Measurements from ENCODE around the gene TOX2. TPM values are rescaled to one million over a fixed set of nuclear protein-coding genes. Genes with fewer than 3 reads are reported as not detected.

Gene TOX2
- total RNA-seq, 2 experiments from 2014 or later, result 3.3 to 3.9 TPM

DNA sequence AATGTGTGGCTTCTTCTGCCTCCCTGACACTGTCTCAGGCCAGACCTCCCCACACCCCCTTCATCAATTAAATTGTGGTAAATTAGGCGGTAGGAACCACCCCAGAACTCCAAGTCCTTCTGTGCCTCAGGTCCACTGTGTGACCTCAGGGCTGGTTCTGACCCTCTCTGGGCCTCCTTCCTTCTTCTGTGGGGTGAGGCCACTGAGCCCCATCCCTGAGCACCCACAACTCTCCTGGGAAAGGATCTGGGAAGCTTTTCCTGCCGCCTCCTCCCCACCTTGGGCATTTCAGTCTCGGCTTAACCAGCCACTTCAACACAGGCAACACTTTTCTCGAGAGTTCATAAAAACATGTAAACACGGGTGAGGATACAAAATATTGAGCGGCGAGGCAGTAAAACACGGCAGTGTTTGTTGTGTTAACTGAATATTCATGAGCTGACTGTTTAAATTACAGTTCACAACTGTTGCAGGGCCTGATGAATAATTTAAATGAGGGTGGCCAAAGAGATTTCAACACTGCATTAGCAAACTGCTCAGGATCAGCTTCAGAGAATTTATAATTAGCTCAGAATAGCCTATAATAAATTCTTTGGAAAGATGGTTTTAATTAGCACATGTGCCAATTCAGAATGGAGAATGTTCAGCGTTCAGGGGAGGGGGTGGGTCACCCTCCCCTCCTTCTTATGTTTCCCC lies 112.1 kb downstream of the TOX2 start:
- no peaks in the 10 kb centered on the region for H3K9me3 Mint-ChIP-seq
- no peak overlapping the region for H3K27ac Mint-ChIP-seq
- Histone ChIP-seq H3K4me1 (ENCODE audit: insufficient read depth, low read length) (peaks cover 24% of the 10 kb centered on the region), H3K9me3 (ENCODE audit: control insufficient read depth in 1 of 2, insufficient read depth in 1 of 2, low read length in 2 of 2) (peaks cover 0 to 4% of the 10 kb centered on the region in 2 experiments), H3K27me3 (ENCODE audit: control insufficient read depth in 1 of 2, insufficient read depth in 2 of 2, low read length in 2 of 2) (peaks cover 0 to 5% of the 10 kb centered on the region in 2 experiments), H3K36me3 (ENCODE audit: insufficient read depth, low read length) (no peaks in the 10 kb centered on the region), H3K27ac (ENCODE audit: low read depth in 1 of 2, low read length in 2 of 2) (no peak overlapping the region), H3K4me3 (ENCODE audit: low read length) (no peak overlapping the region)
- DNase-seq (no peak), ATAC-seq (ENCODE audit: poor library complexity) (no peak)
- no peak for TF ChIP-seq CTCF (IDR thresholded peaks at IDR 0.05)
- intact Hi-C loops (cut with DNase I, micrococcal nuclease), result no loop called here
- no peaks in the 10 kb centered on the region for H3K36me3 Mint-ChIP-seq (ENCODE audit: low read depth)
- ChIA-PET CTCF (interaction anchor here (0.7 to 1.3 kb wide), 2 partner anchors 62 to 313 kb away, joined by 3 to 5 read pairs; no protein-coding TSS in a partner anchor), POLR2A (interaction anchor here (0.7 kb wide), 1 partner anchor 98 kb away, joined by 3 read pairs; no protein-coding TSS in a partner anchor)
- no peak overlapping the region for H3K4me3 Mint-ChIP-seq
- peaks cover 37% of the 10 kb centered on the region for H3K4me1 Mint-ChIP-seq (ENCODE audit: low read depth)
- H3K27me3 Mint-ChIP-seq, result no peaks in the 10 kb centered on the region

- Histone ChIP-seq H3K4me3 (ENCODE audit: low read length) (no peak overlapping the region), H3K27me3 (ENCODE audit: control insufficient read depth in 1 of 2, insufficient read depth in 2 of 2, low read length in 2 of 2) (peaks cover 0 to 3% of the 10 kb centered on the region in 2 experiments), H3K4me1 (ENCODE audit: insufficient read depth, low read length) (peaks cover 24% of the 10 kb centered on the region), H3K9me3 (ENCODE audit: control insufficient read depth in 1 of 2, insufficient read depth in 1 of 2, low read length in 2 of 2) (peaks cover 0 to 4% of the 10 kb centered on the region in 2 experiments), H3K36me3 (ENCODE audit: insufficient read depth, low read length) (no peaks in the 10 kb centered on the region), H3K27ac (ENCODE audit: low read depth in 1 of 2, low read length in 2 of 2) (no peak overlapping the region)
- Mint-ChIP-seq H3K9me3 (no peaks in the 10 kb centered on the region), H3K4me3 (no peak overlapping the region), H3K27me3 (no peaks in the 10 kb centered on the region), H3K4me1 (ENCODE audit: low read depth) (peaks cover 33% of the 10 kb centered on the region), H3K36me3 (ENCODE audit: low read depth) (no peaks in the 10 kb centered on the region), H3K27ac (no peak overlapping the region)
- no peak for DNase-seq
- no peak for TF ChIP-seq CTCF (IDR thresholded peaks at IDR 0.05)
- ATAC-seq (ENCODE audit: poor library complexity), result no peak
- ChIA-PET CTCF (interaction anchor here (0.7 kb wide), 1 partner anchor 314 kb away, joined by 5 read pairs; no protein-coding TSS in a partner anchor), POLR2A (interaction anchor here (0.7 kb wide), 1 partner anchor 99 kb away, joined by 3 read pairs; no protein-coding TSS in a partner anchor)
- intact Hi-C loops (cut with DNase I, micrococcal nuclease), result no loop called here
These were observed 112.8 kb downstream of the TOX2 start for GRCh38 chr20:44027343-44028002.

DNA sequence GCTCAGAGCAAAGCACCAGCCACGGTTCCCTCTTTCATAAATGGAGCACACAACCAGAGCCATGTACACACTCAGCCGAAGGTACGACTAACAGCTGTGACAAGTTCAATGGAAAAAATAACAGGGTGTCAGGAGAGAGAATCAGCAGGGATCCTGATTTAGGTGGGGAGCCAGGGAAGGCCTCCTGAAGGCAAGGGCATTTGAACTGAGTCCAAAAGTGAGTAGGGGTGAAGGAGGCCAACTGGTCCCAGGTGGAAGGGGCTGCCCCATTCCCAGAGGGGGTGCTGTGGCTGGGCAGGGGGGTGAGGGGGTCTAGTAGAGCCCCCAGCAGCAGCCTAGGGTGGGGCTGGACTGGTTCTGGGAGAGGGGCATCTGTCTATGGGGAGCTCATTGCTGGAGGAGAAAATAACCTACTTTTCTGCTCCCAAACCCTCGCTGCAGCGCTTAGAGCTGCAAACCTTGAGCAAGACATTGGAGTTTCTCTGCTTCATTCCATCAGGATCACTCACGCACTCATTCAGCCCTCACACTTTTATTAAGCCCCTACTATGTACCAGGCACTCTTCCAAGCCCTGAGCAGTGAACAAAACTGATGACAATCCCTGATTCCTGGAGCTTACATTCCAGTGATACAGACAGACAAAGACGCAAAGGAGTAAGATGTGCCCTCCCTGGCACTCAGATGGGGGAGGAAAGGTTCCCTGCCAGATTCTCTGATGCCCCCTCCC lies 113.5 kb downstream of the TOX2 start:
- Mint-ChIP-seq H3K4me1 (ENCODE audit: low read depth) (peaks cover 32% of the 10 kb centered on the region), H3K27me3 (no peaks in the 10 kb centered on the region), H3K27ac (no peak overlapping the region), H3K36me3 (ENCODE audit: low read depth) (no peaks in the 10 kb centered on the region), H3K4me3 (no peak overlapping the region), H3K9me3 (no peaks in the 10 kb centered on the region)
- Histone ChIP-seq H3K9me3 (ENCODE audit: control insufficient read depth in 1 of 2, insufficient read depth in 1 of 2, low read length in 2 of 2) (peaks cover 0 to 4% of the 10 kb centered on the region in 2 experiments), H3K27ac (ENCODE audit: low read depth in 1 of 2, low read length in 2 of 2) (no peak overlapping the region), H3K4me3 (ENCODE audit: low read length) (no peak overlapping the region), H3K4me1 (ENCODE audit: insufficient read depth, low read length) (peaks cover 26% of the 10 kb centered on the region), H3K27me3 (ENCODE audit: control insufficient read depth in 1 of 2, insufficient read depth in 2 of 2, low read length in 2 of 2) (peaks cover 0 to 2% of the 10 kb centered on the region in 2 experiments), H3K36me3 (ENCODE audit: insufficient read depth, low read length) (no peaks in the 10 kb centered on the region)
- intact Hi-C loops (cut with DNase I, micrococcal nuclease), result no loop called here
- POLR2A ChIA-PET, result no interaction called here
- TF ChIP-seq CTCF (IDR thresholded peaks at IDR 0.05), result no peak
- DNase-seq (no peak), ATAC-seq (ENCODE audit: poor library complexity) (no peak)
- CTCF ChIA-PET, result no interaction called here
